ENCODE results near the gene OSBPL9.
"Not testable (repeated sequence)": the region's sequence is repeated elsewhere in the genome, so short reads cannot be mapped to it uniquely, and the experiment has no call there.

OSBPL9 gene

DNA sequence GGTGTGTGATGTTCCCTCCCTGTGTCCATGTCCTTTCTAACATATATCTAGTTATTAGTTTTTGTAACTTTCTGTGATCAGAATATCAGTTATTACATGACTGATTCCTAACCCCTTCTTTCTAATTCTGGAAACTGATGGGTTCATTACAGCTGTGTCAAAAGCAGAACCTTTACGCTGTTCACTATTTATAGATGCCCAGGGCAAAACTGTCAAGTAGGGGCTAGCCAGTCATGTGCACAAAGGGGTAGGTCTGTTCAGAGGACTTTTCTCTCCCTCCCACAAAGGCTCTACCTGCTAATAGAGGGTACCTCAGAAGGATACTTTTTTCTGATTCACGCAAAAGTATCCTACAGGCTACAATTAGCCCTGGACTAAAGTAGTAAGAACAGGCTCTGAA is 182.5 kb downstream of the OSBPL9 start:
- DNase-seq: no peak

DNA sequence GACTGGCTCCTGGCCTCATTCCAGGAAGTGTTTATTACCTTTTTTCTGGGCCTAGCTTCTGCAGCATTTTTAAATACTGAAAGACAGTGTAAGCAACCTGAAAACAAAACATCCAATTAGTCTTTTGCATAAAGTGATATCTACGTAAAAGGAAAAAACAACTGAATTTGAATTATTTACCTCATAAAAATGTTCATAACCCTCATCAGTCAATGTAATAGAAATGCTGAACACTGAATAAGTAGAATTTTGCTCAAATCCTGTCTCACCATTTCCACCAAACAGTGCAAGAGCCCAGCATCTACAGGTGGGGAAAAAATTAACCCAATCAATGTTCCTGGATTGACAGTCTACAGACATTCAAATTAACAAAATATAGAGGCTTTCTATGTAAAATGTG is 197.6 kb downstream of the OSBPL9 start:
- DNase-seq: no peak

DNA sequence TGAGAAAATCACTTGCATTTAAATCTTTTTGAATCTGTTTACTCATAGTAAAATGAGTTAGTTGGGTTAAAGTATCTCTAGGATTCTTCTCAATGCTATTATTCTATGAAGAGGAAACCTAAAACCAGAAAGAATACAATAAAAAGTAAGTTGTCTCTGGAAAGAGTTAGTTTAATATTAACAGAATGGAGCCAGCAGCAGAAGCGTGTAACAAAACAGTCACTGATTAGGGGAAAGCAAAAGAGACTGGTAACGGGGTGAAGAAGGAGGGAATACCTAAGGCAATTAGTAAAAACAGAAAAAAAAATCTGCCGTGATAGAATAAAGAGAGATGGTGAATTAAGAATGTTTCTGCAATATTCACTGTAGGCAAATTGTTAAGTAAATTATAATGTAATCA is 201.6 kb downstream of the OSBPL9 start:
- DNase-seq: no peak

DNA sequence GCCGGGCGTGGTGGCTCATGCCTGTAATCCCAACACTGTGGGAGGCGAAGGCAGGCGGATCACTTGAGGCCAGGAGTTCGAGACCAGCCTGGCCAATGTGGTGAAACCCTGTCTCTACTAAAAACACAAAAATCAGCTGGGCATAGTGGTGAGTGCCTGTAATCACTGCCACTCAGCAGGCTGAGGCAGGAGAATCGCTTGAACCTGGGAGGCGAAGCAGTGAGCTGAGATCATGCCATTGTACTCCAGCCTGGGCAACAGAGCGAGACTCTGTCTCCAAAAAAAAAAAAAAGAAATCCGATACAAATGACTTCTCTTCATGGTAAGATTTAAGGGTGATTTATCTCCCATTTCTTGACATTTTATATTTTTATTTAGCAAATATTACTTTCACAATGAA is 202.1 kb downstream of the OSBPL9 start:
- DNase-seq: not testable (repeated sequence)

- no peak for DNase-seq
Measured at GRCh38 chr1:51819810-51820209, 202.9 kb downstream of the OSBPL9 start.

GRCh38 chr1:51829058-51829457 is 212.2 kb downstream of the OSBPL9 start:
- no peak for DNase-seq

DNA sequence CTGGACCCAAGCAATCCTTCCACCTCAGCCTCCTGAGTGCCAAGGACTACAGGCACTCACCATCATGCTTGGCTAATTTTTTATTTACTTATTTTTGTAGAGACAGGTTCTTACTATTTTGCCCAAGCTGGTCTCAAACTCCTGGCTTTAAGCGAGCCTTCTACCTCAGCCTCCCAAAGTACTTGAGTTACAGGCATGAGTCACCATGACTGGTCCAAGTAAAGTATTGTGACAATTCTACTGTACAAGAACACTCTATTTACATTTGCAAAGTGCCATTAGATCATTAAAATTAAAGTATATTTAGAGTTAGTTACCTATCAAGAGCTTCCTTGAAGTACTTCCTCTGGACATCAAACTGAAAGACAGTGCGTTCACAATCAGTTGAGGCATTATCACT is 216.8 kb downstream of the OSBPL9 start:
- DNase-seq: no peak

DNA sequence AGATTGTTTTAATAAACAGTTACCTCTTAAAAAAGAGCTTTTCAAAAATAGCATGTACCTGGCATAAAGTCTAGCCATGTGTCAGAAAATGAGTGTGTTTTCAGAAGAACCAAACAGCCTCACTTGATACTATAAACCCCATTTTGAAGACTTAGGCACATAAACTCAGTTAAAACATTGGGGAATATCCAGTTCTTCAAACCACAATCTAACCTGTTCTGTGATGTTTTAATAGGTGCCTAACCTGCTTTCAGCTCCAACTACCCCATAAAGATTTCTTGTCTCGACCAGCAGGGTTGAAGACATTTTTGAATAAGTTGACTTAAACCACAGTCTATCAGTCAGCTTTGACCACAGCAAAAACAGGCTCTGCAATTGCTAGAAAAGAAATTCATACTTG is 220.4 kb downstream of the OSBPL9 start:
- DNase-seq: no peak
